C4-2B (cell line): ENCODE data around the gene MUC13.

Experiments
- ZFX ChIP-seq: fragments of 450-650 bp; IDR thresholded peaks from 2 replicates; pipeline ENCODE4 v1.6.1; 2017
- TF ChIP-seq, protein P1 (sequence below): fragments of 450-650 bp; conservative IDR thresholded peaks from 2 replicates; pipeline ENCODE4 v1.5.1; 2017; ENCODE audit warnings: mild to moderate bottlenecking

DNA sequence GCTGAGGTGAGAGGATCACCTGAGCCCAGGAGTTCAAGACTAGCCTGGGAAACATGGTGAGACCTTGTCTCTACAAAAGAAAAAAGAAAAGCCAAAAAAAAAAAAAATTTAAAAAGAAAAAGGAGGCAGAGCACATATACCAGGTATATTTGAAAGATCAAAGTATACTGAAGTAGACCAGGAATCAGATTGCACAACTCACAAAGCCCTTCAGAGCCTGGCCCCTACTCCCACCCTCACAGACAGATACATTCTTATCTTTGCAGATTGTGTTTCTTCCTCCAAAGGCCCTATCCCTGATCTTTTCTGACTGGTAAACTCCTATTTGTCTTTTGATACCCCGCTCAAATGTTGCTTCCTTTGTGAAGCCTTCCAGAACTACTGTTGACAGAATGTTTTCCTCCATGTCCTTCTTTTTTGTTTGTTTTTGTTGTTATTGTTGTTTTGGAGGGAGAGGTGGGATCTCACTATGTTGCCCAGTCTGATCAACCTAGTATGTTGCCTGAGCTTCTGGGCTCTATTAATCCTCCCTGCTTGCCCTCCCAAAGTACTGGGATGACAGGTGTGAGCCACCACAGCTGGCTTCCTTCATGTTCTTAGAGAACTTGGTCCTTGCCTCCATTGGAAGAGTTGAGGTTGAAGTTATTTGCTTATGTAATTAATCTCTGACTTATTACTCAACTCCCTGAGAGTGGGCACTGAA is 37.6 kb downstream of the MUC13 start:
- TF ChIP-seq, protein P1, sequence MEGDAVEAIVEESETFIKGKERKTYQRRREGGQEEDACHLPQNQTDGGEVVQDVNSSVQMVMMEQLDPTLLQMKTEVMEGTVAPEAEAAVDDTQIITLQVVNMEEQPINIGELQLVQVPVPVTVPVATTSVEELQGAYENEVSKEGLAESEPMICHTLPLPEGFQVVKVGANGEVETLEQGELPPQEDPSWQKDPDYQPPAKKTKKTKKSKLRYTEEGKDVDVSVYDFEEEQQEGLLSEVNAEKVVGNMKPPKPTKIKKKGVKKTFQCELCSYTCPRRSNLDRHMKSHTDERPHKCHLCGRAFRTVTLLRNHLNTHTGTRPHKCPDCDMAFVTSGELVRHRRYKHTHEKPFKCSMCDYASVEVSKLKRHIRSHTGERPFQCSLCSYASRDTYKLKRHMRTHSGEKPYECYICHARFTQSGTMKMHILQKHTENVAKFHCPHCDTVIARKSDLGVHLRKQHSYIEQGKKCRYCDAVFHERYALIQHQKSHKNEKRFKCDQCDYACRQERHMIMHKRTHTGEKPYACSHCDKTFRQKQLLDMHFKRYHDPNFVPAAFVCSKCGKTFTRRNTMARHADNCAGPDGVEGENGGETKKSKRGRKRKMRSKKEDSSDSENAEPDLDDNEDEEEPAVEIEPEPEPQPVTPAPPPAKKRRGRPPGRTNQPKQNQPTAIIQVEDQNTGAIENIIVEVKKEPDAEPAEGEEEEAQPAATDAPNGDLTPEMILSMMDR: no peak
- no peak for TF ChIP-seq ZFX
